Mesenteric fat pad (tissue), 1 donor: ENCODE data around the gene GNB1L. TPM values are rescaled to one million over a fixed set of nuclear protein-coding genes. Genes with fewer than 3 reads are reported as not detected.

Source experiments
- DNase-seq: peaks from one replicate; pipeline ENCODE4 v3.0.0-alpha.2; 2020; ENCODE audit warnings: low spot score
- total RNA-seq: library from RNA; stranded (reverse); fragmentation: NEBNext Ultra II Directional; extraction: Animal tissue kit (Norgen Biotek cat#: 25700); gene quantifications from one replicate; pipeline ENCODE4 v1.2.1, GENCODE V29; 2021
- donor health status: DM: yes; HTN: yes; CAD: no.

The GNB1L gene
- total RNA-seq, 1 donor from 2014 or later, result 4.2 TPM

DNA sequence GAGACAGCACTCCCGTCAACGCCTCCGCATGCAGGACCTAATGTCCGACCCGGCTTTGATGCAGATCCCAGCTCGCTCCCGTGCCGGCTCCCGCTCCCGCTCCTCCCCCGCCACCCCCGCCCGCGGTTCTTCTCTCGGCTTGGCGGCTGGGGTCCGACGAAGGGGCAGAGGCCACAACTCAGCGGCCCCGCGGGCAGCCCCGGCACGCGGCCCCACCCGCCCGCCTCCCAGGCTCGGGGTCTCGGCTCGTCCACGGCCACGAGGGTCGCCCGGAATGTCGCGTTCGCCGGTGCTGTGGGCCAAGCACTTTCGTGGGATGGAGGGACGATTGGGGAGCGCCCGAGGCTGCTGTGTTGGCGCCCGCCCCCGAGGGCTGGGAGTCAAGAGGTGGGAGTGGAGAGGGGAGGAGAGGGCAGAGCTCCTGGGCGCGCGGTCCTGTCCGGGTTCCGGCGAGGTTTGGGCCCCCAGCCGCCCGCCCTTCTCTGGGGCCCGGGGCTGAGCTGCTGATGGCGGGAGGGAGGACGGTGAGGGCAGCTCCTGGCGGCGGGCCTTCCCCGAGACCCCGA is 99.4 kb downstream of the GNB1L start:
- DNase-seq, result no peak

DNA sequence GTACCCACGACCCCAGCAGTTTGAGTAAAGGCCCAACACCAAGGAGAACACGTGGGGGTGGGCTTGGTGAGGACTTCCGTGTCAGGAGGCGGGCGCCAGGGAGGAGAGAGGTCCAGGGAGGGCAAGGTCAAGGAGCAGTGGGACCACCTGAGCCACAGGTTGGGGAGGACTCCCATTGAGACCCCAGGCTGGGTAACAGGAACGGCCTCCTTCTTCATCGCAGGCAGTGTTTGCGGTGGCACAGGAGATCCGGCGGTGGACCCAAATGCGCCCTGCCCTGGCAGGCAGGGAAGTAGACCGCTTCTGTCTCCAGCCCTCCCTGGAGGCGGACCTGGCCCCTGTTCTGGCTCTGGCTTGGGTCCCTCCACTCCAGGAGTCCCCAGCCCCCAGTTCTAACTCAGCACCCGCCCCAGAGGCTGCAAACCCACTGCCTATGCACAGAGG is 100.0 kb downstream of the GNB1L start:
- DNase-seq, result no peak

DNA sequence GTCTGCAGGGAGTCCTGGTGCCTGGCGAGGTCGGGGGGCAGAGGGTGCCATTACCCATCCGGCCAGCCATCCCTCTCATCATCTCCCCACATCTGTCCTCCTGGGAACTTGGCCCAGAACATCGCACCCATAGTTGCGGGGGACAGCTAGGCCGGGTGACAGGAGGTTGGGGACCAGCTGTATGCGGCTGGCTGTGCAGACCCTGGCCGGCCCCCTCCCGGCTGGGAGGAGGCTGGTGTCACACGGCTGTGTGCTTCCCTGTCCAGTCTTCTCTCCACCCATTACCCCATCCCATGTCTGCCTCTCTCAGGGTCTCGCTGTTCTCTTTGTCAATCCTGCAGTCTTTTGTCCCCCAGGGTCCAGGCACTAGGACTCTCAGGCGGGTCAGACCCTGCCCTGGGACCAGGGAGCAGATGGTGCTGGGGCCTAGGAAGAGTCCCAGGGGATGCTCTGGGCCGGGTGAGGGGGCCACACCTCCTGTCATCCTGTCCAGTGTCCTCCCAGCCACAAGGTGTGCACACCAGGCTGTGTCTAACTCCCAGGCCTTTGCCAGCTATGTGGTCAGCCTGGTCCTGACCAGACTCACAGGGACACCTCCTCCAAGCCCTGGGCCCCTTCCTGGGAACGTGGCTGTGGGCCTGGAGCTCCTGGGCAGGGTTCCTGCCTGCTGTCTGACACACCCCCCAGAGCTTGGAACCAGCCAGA is 100.5 kb downstream of the GNB1L start:
- no peak for DNase-seq

GRCh38 chr22:19753090-19753842 is 101.4 kb downstream of the GNB1L start:
- DNase-seq, result no peak

DNA sequence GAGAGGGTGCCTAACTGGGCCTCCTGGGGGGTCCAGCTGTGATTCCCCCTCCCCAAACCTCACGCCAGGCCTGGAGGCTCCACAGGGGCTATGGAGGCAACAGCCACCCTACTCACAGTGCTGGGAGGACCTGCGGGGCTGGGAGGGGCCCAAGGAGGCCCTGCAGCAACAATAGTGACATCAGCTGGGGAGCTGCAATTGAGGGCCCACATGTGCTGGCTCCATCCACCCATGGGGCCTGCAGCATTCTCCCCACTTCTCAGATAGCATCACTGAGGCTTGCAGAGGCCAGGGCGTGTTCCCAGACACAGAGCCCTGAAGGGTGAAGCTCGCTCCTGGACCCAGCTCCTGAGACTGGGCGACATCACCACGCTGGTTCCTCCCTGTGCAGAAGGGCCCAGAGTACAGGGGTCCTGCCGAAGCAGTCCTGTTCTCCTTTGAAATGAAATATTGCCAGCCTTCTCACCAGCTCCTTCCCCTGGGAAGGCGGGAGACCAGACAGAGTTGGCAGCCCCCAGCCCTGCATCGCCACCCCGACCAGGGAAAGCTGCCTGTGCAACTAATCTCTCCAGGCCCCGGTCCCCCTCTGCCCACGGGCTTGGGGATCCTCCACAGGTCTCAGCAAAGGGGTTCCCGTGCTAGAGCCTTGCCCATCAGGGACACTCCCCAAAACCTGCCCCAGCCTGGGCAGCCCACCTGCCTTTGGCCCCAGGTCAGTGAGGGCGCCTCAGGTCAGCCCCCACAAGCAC is 103.0 kb downstream of the GNB1L start:
- no peak for DNase-seq

- DNase-seq, result no peak
These were observed 103.9 kb downstream of the GNB1L start for GRCh38 chr22:19750507-19751490.

DNA sequence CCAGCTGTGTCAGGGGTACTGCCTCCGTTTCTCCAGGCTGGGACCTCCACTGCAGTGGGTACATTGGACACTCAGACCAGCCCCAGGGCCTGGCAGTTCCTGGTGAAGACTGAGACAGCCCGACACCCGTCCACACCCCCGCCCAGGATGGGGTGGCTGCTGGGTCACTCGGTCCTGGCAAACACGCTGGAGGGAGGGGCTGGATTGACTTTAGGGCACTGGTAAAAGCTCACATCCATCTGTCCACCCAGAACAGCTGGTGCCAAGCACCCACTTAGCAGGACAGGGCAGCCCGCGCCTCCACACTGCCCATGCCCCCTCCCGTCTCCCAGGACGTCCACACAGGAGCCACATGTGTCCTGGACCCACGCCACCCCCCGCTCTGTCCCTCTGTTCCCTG is 104.8 kb downstream of the GNB1L start:
- no peak for DNase-seq

DNA sequence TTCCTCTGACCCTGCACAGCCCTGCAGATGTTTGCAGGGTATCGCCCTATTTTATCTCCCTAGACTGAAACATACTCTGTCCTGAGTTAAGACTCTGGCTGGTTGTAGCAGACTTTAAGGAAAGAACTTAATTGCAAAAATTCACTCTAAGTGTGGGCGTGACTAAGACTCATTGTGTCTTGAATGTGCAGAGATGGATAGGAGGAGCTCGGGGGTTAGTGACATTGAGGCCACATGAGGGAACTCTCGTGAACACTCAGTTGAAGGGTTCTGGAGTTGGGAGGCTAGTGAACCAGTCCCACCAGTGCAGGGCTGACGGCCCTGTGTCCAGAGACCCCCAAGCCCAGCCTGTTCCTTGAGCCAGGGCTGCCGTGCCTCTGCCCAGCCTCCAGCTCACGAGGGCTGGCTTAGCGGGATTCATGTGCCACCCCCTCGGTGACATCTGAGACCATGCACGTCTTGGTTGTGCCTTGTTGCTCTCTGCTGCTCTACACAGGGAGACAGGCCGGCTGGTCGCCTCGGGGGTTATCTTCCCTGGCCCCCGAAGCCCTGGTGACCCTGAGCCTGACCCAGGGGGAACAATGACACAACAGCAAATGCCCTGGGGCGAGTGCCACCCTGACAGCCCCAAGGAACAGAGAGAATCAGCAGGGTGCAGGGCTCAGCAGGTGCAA is 105.5 kb downstream of the GNB1L start:
- no peak for DNase-seq

GRCh38 chr22:19748139-19748538 is 106.5 kb downstream of the GNB1L start:
- no peak for DNase-seq

DNA sequence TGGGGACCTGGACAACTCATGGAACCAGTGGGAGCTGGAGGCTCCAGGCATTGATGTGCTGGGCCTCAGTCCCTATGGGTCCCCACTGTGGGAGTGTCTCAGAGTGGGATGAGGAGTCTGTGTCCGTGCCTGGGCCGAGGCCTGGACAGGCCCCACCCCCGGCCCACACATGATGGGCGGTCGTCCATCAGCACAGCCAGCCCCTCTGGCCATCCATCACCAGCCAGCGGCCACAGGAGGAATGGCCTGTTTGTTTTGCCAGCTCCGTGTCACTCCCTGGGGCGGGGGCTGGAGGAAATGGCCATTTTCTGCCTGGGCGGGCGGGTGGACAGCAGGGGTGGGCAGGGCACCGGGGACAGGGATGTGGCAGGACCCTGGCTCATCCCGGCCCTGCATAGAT is 107.1 kb downstream of the GNB1L start:
- no peak for DNase-seq

- no peak for DNase-seq
These were observed 107.9 kb downstream of the GNB1L start for GRCh38 chr22:19746726-19747125.

- DNase-seq, result no peak
These were observed 109.2 kb downstream of the GNB1L start for GRCh38 chr22:19745155-19746101.

DNA sequence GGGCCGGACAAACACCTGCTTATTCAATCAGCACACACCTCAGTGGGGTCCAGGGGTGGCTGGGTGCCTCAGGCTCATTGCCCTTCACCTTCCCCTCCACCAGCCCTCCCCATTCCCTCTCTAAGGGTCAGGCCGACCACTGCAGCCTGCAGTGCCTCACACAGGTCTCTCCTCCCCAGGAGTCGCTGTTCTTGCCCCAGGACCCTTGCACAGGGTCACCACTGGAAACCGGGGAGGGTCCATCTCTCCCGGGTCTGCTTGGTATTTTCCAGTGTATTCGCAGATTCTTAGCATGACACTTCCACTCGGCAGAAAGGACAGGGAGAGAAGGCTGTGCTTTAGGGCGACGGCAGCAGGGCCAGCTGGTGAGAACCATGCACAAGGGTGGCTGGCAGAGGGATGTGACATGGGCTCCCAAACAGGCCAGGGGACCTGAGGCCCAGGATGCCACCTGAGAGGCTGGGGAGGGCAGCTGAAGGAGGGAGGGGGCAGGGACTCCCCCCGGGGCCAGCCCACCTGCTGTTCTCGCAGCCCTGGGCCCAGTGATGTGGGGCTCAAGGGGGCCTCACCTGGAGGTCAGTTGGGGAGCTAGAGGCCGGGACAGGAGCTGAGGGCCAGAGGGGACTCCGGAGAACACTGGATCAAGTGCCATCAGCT is 110.2 kb downstream of the GNB1L start:
- no peak for DNase-seq

DNA sequence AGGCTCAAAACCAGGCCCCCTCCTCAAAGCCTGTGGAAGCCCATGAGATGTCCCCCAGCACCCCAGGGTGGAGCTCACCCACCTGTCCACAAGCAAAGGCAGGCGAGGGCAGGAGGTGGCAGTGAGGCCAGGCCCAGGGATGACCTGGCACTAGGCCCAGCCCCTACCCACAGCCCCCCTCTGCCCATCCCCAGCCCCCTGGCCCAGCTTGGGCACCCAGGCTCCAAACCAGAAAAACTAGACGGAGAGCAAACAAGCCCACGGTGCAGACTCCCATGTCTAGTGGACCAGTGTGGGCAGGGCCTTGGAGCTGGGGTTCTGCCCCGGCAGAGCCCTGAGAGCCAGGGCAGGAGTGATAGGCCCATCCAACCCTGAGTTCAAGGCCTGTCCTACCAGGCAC is 111.0 kb downstream of the GNB1L start:
- no peak for DNase-seq

GRCh38 chr22:19743081-19743480 is 111.6 kb downstream of the GNB1L start:
- DNase-seq, result no peak

DNA sequence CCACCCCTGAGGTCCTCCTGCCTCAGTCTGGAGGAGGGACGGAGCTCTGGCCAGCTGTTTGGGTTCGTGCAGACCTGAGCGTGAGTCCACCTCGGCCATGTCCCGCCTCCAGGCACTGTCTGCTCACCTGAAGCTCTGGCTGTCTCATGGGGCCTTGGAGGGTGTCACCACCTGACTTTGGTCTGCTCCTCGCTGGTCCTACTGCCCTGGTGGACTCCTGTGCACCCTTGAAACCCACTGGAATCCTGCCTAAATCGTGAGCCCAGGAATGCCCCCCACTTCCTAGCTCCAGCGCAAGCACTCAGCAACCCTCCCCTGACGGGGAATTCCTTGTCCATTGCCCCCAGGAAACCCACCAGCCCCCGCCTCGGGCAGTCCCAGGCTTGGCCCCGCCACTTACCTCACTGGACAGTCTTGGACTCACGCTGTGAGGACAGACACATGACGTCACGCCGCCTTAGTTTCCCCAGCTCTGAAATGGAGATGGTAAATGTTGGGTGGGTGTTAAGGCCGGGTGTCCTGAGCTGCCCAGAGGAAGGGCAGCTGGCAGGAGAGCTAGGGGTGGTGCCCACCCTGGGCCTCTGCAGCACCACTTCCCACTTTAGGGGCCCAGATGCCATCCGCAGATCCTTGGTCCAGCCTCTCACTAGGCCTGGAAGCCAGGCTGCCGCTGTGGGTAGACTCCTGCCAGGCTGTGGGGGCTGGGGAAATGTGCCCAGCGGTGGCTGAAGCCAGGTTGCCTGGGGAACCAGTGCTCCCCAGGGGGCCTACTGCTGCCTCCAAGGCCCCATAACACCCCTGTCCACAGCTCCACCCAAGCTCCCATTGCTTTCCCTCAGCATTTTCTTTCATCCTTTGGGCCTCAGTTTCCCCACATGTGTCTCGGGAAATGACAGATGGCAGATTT is 112.3 kb downstream of the GNB1L start:
- no peak for DNase-seq

GRCh38 chr22:19741053-19741452 is 113.6 kb downstream of the GNB1L start:
- DNase-seq, result no peak
